Measurements from ENCODE around the gene FLCN.

Gene FLCN

GRCh38 chr17:17173921-17174320 lies 63.0 kb downstream of the FLCN start:
- no peak overlapping the region for H3K27ac ChIP-seq
- no peak for TF ChIP-seq CTCF (conservative IDR thresholded peaks at IDR 0.05)

GRCh38 chr17:17172990-17173389 lies 64.0 kb downstream of the FLCN start:
- TF ChIP-seq CTCF (conservative IDR thresholded peaks at IDR 0.05) = no peak
- no peak overlapping the region for H3K27ac ChIP-seq

- H3K27ac ChIP-seq = no peak overlapping the region
Observed at GRCh38 chr17:17172001-17172939, 64.7 kb downstream of the FLCN start.

GRCh38 chr17:17171186-17171585 lies 65.8 kb downstream of the FLCN start:
- TF ChIP-seq CTCF (conservative IDR thresholded peaks at IDR 0.05) = no peak
- no peak overlapping the region for H3K27ac ChIP-seq

More at GRCh38 chr17:17172001-17172939, 64.7 kb downstream of the FLCN start:
- no peak for TF ChIP-seq CTCF (conservative IDR thresholded peaks at IDR 0.05)

GRCh38 chr17:17170346-17170985 lies 66.5 kb downstream of the FLCN start:
- no peak overlapping the region for H3K27ac ChIP-seq
- no peak for TF ChIP-seq CTCF (conservative IDR thresholded peaks at IDR 0.05)

- H3K27ac ChIP-seq = no peak overlapping the region
- TF ChIP-seq CTCF (conservative IDR thresholded peaks at IDR 0.05) = no peak
Observed at GRCh38 chr17:17169396-17169795, 67.6 kb downstream of the FLCN start.

GRCh38 chr17:17168401-17168800 lies 68.6 kb downstream of the FLCN start:
- no peak for TF ChIP-seq CTCF (conservative IDR thresholded peaks at IDR 0.05)

More at GRCh38 chr17:17168401-17168800, 68.6 kb downstream of the FLCN start:
- H3K27ac ChIP-seq = no peak overlapping the region

Measured in VCaP (cell line).